ENCODE results near the gene SH3BGRL2. TPM values are rescaled to one million over a fixed set of nuclear protein-coding genes. Genes with fewer than 3 reads are reported as not detected.

The SH3BGRL2 gene
- total RNA-seq, result 8.0 and 8.1 TPM in 2 replicates

GRCh38 chr6:79630883-79631692, at the start of gene SH3BGRL2:
TSS of gene SH3BGRL2 (plus strand) at chr6:79631329. CDS start at chr6:79631462, 133 bp downstream.

Other genes starting within 250 kb of the SH3BGRL2 start
- 5.3 and 7.5 TPM in 2 replicates for gene LCA5, start 93.9 kb upstream of the SH3BGRL2 start, total RNA-seq

All from epithelial cell of alveolus of lung (primary cell).